Activated gamma-delta T cell (primary cell): ENCODE results near the gene GH2.

Experiments
- DNase-seq: peaks from one replicate; lab custom pipeline; 2025; lab: John Stamatoyannopoulos, UW

The GH2 gene

GRCh38 chr17:63841350-63842172, 40.2 kb downstream of the GH2 start:
- DNase-seq, result no peak

- DNase-seq, result no peak
These were observed 41.0 kb downstream of the GH2 start for GRCh38 chr17:63840591-63841349.

- DNase-seq, result no peak
These were observed 43.0 kb downstream of the GH2 start for GRCh38 chr17:63838631-63839171.

- no peak for DNase-seq
These were observed 43.7 kb downstream of the GH2 start for GRCh38 chr17:63837962-63838600.

GRCh38 chr17:63837480-63837879, 44.3 kb downstream of the GH2 start:
- DNase-seq, result no peak

- no peak for DNase-seq
These were observed 44.9 kb downstream of the GH2 start for GRCh38 chr17:63836811-63837210.

- DNase-seq, result no peak
These were observed 46.5 kb downstream of the GH2 start for GRCh38 chr17:63835167-63835720.

GRCh38 chr17:63834431-63835166, 47.1 kb downstream of the GH2 start:
- DNase-seq, result no peak

- DNase-seq, result no peak
These were observed 47.9 kb downstream of the GH2 start for GRCh38 chr17:63833741-63834373.

GRCh38 chr17:63833026-63833740, 48.6 kb downstream of the GH2 start:
- DNase-seq, result no peak

- DNase-seq, result no peak
These were observed 49.3 kb downstream of the GH2 start for GRCh38 chr17:63832455-63832854.

- DNase-seq, result no peak
These were observed 49.7 kb downstream of the GH2 start for GRCh38 chr17:63832014-63832413.

GRCh38 chr17:63831505-63831904, 50.2 kb downstream of the GH2 start:
- no peak for DNase-seq

- DNase-seq, result no peak
These were observed 50.7 kb downstream of the GH2 start for GRCh38 chr17:63830904-63831491.

- no peak for DNase-seq
These were observed 51.5 kb downstream of the GH2 start for GRCh38 chr17:63830278-63830677.
